RWPE1 (cell line): ENCODE measurements around the gene MCM5.

Experiments used
- CTCF ChIA-PET: fragments of 350-600 bp; sonication (Branson Sonifier 250); formaldehyde crosslinking; extraction: SDS; loops from one replicate; lab custom pipeline; 2021; lab: Yijun Ruan, JAX
- POLR2A ChIA-PET: fragments of 400-600 bp; formaldehyde crosslinking; extraction: SDS; loops from one replicate; lab custom pipeline; 2020; ENCODE audit warnings: antibody characterized with exemption; ENCODE audit not compliant: low non-redundant PET; lab: Yijun Ruan, JAX
- DNase-seq: peaks from one replicate; pipeline ENCODE4 v3.0.0; 2012; ENCODE audit warnings: low spot score
- H3K27ac ChIP-seq: fragments of 450-650 bp; 2 replicates; pipeline ENCODE4 v1.5.1; 2017
- TF ChIP-seq, protein P1 (sequence below): fragments of 450-650 bp; conservative IDR thresholded peaks from 2 replicates; pipeline ENCODE4 v1.5.1; 2017; ENCODE audit warnings: low read depth, mild to moderate bottlenecking

The MCM5 gene

GRCh38 chr22:35399678-35400500, at the start of gene MCM5:
Gene MCM5 (plus strand): TSS chr22:35400140. CDS start chr22:35400439, 299 bp downstream.
- POLR2A ChIA-PET, result no interaction called here
- peak within 1 kb of the TSS; percentile 82 for H3K27ac ChIP-seq
- DNase-seq, result peak; percentile 98
- CTCF ChIA-PET, result interaction anchor here (0.7 kb wide), 1 partner anchor 13 kb away, joined by 3 read pairs; no protein-coding TSS in a partner anchor
- TF ChIP-seq, protein P1, sequence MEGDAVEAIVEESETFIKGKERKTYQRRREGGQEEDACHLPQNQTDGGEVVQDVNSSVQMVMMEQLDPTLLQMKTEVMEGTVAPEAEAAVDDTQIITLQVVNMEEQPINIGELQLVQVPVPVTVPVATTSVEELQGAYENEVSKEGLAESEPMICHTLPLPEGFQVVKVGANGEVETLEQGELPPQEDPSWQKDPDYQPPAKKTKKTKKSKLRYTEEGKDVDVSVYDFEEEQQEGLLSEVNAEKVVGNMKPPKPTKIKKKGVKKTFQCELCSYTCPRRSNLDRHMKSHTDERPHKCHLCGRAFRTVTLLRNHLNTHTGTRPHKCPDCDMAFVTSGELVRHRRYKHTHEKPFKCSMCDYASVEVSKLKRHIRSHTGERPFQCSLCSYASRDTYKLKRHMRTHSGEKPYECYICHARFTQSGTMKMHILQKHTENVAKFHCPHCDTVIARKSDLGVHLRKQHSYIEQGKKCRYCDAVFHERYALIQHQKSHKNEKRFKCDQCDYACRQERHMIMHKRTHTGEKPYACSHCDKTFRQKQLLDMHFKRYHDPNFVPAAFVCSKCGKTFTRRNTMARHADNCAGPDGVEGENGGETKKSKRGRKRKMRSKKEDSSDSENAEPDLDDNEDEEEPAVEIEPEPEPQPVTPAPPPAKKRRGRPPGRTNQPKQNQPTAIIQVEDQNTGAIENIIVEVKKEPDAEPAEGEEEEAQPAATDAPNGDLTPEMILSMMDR, result no peak

DNA sequence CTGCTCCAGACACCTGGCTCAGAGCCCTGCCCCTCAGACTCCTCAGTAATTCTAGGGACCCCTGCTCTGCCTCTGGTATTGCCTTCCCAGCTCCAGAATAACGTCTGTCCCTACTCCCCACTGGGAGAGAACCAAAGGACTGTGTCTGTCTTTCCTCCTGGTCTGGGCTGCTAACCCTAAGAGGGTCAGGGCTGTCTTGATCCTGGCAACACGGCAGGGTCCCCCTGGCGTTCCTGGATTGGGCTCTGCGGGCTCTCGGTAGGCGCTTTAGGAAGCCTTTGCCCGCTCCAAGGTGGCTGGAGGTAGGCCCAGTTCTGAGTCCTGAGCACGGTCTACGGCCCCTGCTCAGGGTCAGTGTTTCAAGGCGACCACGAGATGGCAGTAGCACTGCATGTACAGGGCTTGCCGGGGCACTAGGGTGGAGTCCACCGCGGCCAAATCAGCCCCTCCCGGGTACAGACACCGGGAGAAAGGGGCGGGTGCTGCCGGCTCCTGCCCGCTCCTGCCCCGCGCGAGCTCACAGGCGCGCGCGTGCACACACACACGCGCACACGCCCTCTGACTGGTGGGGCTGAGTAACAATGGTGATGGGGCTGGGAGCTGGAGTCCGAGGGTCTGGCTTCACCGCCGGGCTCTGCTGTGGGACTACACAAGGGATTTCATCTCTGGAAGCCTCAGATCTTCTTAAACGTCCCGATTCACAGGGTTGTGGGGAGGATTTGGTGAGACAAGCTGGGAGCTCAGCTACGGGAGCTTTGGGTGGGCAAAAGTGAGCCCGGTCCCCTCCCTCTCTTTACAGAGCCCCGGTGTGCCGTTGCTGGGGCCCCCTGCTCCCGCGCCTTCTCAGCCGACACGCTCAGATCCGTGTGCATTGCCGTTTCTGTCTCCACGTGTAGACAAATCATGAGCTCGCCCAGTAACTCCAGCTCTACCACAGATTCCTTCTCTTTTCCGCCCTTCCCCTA, 49.1 kb upstream of the MCM5 start:
- CTCF ChIA-PET, result interaction anchor here (0.6 to 1.0 kb wide), 7 partner anchors 53 to 1781 kb away, joined by 3 to 6 read pairs (median 3); no protein-coding TSS in a partner anchor
- POLR2A ChIA-PET, result interaction anchor here (0.5 kb wide), 1 partner anchor 35 kb away, joined by 16 read pairs; no protein-coding TSS in a partner anchor
- peak; percentile 87 for DNase-seq
- TF ChIP-seq, protein P1, result peak; percentile 86
- H3K27ac ChIP-seq, result peak overlapping the region; percentile 68

GRCh38 chr22:35352214-35353111, 47.5 kb upstream of the MCM5 start:
- no peak overlapping the region for H3K27ac ChIP-seq
- TF ChIP-seq, protein P1, result 0 out of 2 replicates have a peak, but pooled peaks have one; percentile 18
- ChIA-PET CTCF (interaction anchor here (0.6 kb wide), 1 partner anchor 822 kb away, joined by 3 read pairs; no protein-coding TSS in a partner anchor), POLR2A (no interaction called here)
- DNase-seq, result no peak

DNA sequence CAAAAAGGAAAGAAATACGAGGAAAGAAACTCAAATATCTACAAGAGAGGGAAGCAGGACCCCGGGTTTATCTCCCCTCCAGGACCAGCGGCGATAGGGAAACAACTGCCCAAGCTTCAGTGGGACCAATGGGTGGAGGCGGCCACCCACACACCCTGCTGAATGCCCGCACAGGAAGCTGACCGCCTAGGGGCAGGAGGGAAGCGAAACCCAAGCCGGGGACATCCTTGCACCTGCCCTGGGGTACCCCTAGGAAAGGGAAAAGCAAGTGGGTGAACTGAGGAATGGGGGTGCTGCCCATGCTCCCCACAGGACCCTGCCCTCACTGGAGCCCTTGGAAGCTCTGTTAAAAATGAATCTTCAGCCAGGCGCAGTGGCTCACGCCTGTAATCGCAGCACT, 46.6 kb upstream of the MCM5 start:
- TF ChIP-seq, protein P1, result no peak
- no peak for DNase-seq
- H3K27ac ChIP-seq, result no peak overlapping the region
- POLR2A ChIA-PET, result no interaction called here
- CTCF ChIA-PET, result interaction anchor here (0.6 kb wide), 1 partner anchor 821 kb away, joined by 3 read pairs; no protein-coding TSS in a partner anchor

GRCh38 chr22:35354068-35354467, 45.9 kb upstream of the MCM5 start:
- ChIA-PET CTCF (no interaction called here), POLR2A (no interaction called here)
- DNase-seq, result no peak
- TF ChIP-seq, protein P1, result no peak
- H3K27ac ChIP-seq, result no peak overlapping the region
